PC-3 (cell line): Measurements from ENCODE around the gene SLC2A9. TPM values are rescaled to one million over a fixed set of nuclear protein-coding genes. Genes with fewer than 3 reads are reported as not detected.

Experiments
- ATAC-seq: fragments of 200-7000 bp; cut with Tn5 transposase; 2 replicates; pipeline ENCODE4 v1.9.1; 2020; ENCODE audit warnings: mild to moderate bottlenecking, moderate library complexity
- BruUV-seq: library from RNA; stranded (reverse); fragments of 400-500 nt; replicated peaks from 2 replicates; lab custom pipeline; 2021; lab: Mats Ljungman, UMichigan
- CTCF ChIA-PET: fragments of 300-600 bp; sonication (Branson Sonifier 250); formaldehyde crosslinking; loops from one replicate; lab custom pipeline; 2022; ENCODE audit warnings: antibody characterized with exemption; lab: Charles Lee
- POLR2A ChIA-PET: fragments of 300-600 bp; sonication (Branson Sonifier 250); formaldehyde crosslinking; loops from one replicate; lab custom pipeline; 2022; ENCODE audit warnings: antibody characterized with exemption; ENCODE audit not compliant: unreplicated experiment; lab: Charles Lee
- DNase-seq: peaks from one replicate; pipeline ENCODE4 v3.0.0-alpha.2; 2015
- H2AFZ ChIP-seq: fragments of 300-600 bp; sonication (generic); 2 replicates; pipeline ENCODE4 v1.6.0; 2016; ENCODE audit warnings: antibody characterized with exemption, low read length
- H3F3A ChIP-seq: fragments of 300-600 bp; sonication (generic); one replicate; pipeline ENCODE4 v1.6.0; 2017; ENCODE audit warnings: antibody characterized with exemption, low read length, control low read depth, mild to moderate bottlenecking; ENCODE audit not compliant: unreplicated experiment
- H3K27ac ChIP-seq: fragments of 300-600 bp; sonication (generic); 2 replicates; pipeline ENCODE4 v1.5.1; 2016; ENCODE audit warnings: mild to moderate bottlenecking, low read length
- H3K27me3 ChIP-seq: fragments of 300-600 bp; sonication (generic); 2 replicates; pipeline ENCODE4 v1.6.1; 2016; ENCODE audit warnings: low read length, mixed read lengths
- H3K36me3 ChIP-seq: fragments of 300-600 bp; sonication (generic); 2 replicates; pipeline ENCODE4 v1.6.1; 2016; ENCODE audit warnings: low read depth, mixed run types, low read length, mixed read lengths
- H3K4me1 ChIP-seq: fragments of 300-600 bp; sonication (generic); 2 replicates; pipeline ENCODE4 v1.5.1; 2016; ENCODE audit warnings: low read length; ENCODE audit not compliant: insufficient read depth
- H3K4me2 ChIP-seq: fragments of 300-600 bp; sonication (generic); 2 replicates; pipeline ENCODE4 v1.6.0; 2016; ENCODE audit warnings: low read length
- H3K4me3 ChIP-seq: fragments of 300-600 bp; sonication (generic); 2 replicates; pipeline ENCODE4 v1.5.1; 2016; ENCODE audit warnings: mild to moderate bottlenecking, low read length, mixed read lengths
- H3K79me2 ChIP-seq: fragments of 300-600 bp; sonication (generic); 2 replicates; pipeline ENCODE4 v1.6.1; 2017; ENCODE audit warnings: low read length, mixed read lengths
- H3K9ac ChIP-seq: fragments of 300-600 bp; sonication (generic); 2 replicates; pipeline ENCODE4 v1.6.0; 2016; ENCODE audit warnings: mild to moderate bottlenecking, low read length
- H3K9me2 ChIP-seq: fragments of 300-600 bp; sonication (generic); replicated peaks from 2 replicates; pipeline ENCODE4 v1.6.1; 2016; ENCODE audit warnings: mixed run types, low read length, mixed read lengths
- H3K9me3 ChIP-seq: fragments of 300-600 bp; sonication (generic); 2 replicates; pipeline ENCODE4 v1.6.1; 2016; ENCODE audit warnings: low read length, mixed read lengths
- H4K20me1 ChIP-seq: fragments of 300-600 bp; sonication (generic); 2 replicates; pipeline ENCODE4 v1.6.1; 2016; ENCODE audit warnings: low read length, mixed read lengths
- CTCF ChIP-seq: fragments of 300-600 bp; sonication (generic); conservative IDR thresholded peaks from 2 replicates; pipeline ENCODE4 v1.5.1; 2017; ENCODE audit warnings: antibody characterized with exemption, low read depth, mild to moderate bottlenecking, low read length
- EZH2 ChIP-seq: fragments of 300-600 bp; sonication (generic); IDR thresholded peaks from one replicate; pipeline ENCODE4 v1.6.1; 2017; ENCODE audit warnings: antibody characterized with exemption, mild to moderate bottlenecking, low read length; ENCODE audit not compliant: unreplicated experiment
- EZH2phosphoT487 ChIP-seq: fragments of 300-600 bp; sonication (generic); IDR thresholded peaks from 2 replicates; pipeline ENCODE4 v1.6.1; 2018; ENCODE audit warnings: mild to moderate bottlenecking, antibody characterized with exemption, low read length, borderline replicate concordance
- intact Hi-C: fragments of 100-400 bp; cut with micrococcal nuclease; formaldehyde crosslinking; loops from 2 replicates; pipeline ENCODE4 v1.9.0; 2023
- total RNA-seq: library from RNA; depleted of rRNA; stranded (reverse); fragments of >200 nt; gene quantifications from 2 replicates; pipeline ENCODE4 v1.2.3, GENCODE V29; 2014

SLC2A9 gene
- total RNA-seq, 1 experiment from 2014 or later, result 0.11 TPM

- H3K4me2 ChIP-seq, result no peak overlapping the region
- no peaks in the 10 kb centered on the region for H3K79me2 ChIP-seq
- no peak for TF ChIP-seq EZH2
- no peak for TF ChIP-seq CTCF
- no peak for TF ChIP-seq EZH2phosphoT487
- no peaks in the 10 kb centered on the region for H3F3A ChIP-seq
- no peaks in the 10 kb centered on the region for H3K9me3 ChIP-seq
- BruUV-seq, result no TSS peak
- no peaks in the 10 kb centered on the region for H3K27me3 ChIP-seq
- peaks cover 4% of the 10 kb centered on the region for H3K4me1 ChIP-seq
- CTCF ChIA-PET, result no interaction called here
- no peak overlapping the region for H3K4me3 ChIP-seq
- H2AFZ ChIP-seq, result no peak overlapping the region
- no peak for DNase-seq
- no peaks in the 10 kb centered on the region for H3K36me3 ChIP-seq
- H3K9me2 ChIP-seq, result no peaks in the 10 kb centered on the region
- POLR2A ChIA-PET, result no interaction called here
- H3K27ac ChIP-seq, result no peak overlapping the region
- no peaks in the 10 kb centered on the region for H4K20me1 ChIP-seq
- ATAC-seq, result no peak
- intact Hi-C loops, result no loop called here
- no peak overlapping the region for H3K9ac ChIP-seq
These were observed 3.0 kb upstream of the SLC2A9 start for GRCh38 chr4:10024303-10024702.

- Histone ChIP-seq H3K9ac (no peak overlapping the region), H3K79me2 (no peaks in the 10 kb centered on the region), H3K9me3 (no peaks in the 10 kb centered on the region), H3K4me3 (no peak overlapping the region), H3K9me2 (no peaks in the 10 kb centered on the region), H4K20me1 (no peaks in the 10 kb centered on the region), H3K36me3 (no peaks in the 10 kb centered on the region), H2AFZ (no peak overlapping the region), H3K27me3 (no peaks in the 10 kb centered on the region), H3K4me1 (peaks cover 6% of the 10 kb centered on the region), H3K4me2 (no peak overlapping the region), H3K27ac (no peak overlapping the region), H3F3A (no peaks in the 10 kb centered on the region)
- DNase-seq, result no peak
- ChIA-PET CTCF (no interaction called here), POLR2A (no interaction called here)
- TF ChIP-seq EZH2phosphoT487, result no peak
- no peak for TF ChIP-seq EZH2
- TF ChIP-seq CTCF, result no peak
- intact Hi-C loops, result no loop called here
- no TSS peak for BruUV-seq
- no peak for ATAC-seq
These were observed 2.5 kb upstream of the SLC2A9 start for GRCh38 chr4:10023806-10024205.

- Histone ChIP-seq H3K36me3 (no peaks in the 10 kb centered on the region), H3K27me3 (no peaks in the 10 kb centered on the region), H3F3A (no peaks in the 10 kb centered on the region), H3K4me2 (no peak overlapping the region), H3K27ac (no peak overlapping the region), H3K4me3 (no peak overlapping the region), H4K20me1 (no peaks in the 10 kb centered on the region), H3K9me2 (no peaks in the 10 kb centered on the region), H3K9ac (no peak overlapping the region), H3K79me2 (no peaks in the 10 kb centered on the region), H3K4me1 (peaks cover 6% of the 10 kb centered on the region), H3K9me3 (no peaks in the 10 kb centered on the region), H2AFZ (no peak overlapping the region)
- no peak for DNase-seq
- POLR2A ChIA-PET, result no interaction called here
- ATAC-seq, result no peak
- TF ChIP-seq EZH2phosphoT487, result no peak
- intact Hi-C loops, result no loop called here
- CTCF ChIA-PET, result no interaction called here
- BruUV-seq, result no TSS peak
These were observed 1.7 kb upstream of the SLC2A9 start for GRCh38 chr4:10023050-10023419.
